NCI-H2196 treated with DMSO at 0.1 percent for 48 hours (cell line): ENCODE measurements around the gene DNASE1L2.
"Not testable (repeated sequence)": the region's sequence is repeated elsewhere in the genome, so short reads cannot be mapped to it uniquely, and the experiment has no call there.

ENCODE experiments used
- DNase-seq: peaks from one replicate; lab custom pipeline; 2025; ENCODE audit not compliant: unreplicated experiment; lab: John Stamatoyannopoulos, UW

Gene DNASE1L2

DNA sequence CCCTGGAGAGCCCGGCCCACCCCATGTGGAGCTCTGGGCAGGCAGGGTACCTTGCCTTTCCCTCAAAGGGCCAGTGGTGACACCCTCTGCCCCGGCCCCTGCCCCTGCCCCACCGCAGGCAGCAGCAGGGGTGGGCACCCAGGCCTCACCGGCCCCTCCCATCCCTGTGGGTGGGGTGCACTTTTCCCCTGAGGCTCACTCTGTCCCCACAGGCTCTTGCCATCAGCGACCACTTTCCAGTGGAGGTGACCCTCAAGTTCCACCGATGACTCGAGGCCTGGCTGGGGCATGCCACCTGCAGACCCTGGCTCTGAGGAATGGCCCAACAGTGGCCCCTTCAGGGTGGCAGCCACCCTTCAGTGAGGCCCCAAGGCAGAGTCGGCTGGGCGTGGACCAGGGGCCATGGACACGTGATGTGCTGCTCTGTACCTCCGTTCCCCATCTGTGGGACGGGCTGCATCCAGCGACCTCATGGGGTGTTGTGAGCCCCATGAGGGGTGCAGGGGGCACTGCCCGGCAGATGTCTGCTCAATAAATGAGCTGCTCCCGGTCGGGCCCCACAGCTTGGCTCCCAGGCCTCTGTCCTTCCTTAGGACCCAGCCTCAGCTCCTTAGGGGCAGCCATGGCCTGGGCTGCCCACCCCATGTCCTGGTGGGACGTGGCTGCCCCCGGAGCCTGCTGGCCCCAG, 2.0 kb downstream of the DNASE1L2 start:
- DNase-seq = no peak

DNA sequence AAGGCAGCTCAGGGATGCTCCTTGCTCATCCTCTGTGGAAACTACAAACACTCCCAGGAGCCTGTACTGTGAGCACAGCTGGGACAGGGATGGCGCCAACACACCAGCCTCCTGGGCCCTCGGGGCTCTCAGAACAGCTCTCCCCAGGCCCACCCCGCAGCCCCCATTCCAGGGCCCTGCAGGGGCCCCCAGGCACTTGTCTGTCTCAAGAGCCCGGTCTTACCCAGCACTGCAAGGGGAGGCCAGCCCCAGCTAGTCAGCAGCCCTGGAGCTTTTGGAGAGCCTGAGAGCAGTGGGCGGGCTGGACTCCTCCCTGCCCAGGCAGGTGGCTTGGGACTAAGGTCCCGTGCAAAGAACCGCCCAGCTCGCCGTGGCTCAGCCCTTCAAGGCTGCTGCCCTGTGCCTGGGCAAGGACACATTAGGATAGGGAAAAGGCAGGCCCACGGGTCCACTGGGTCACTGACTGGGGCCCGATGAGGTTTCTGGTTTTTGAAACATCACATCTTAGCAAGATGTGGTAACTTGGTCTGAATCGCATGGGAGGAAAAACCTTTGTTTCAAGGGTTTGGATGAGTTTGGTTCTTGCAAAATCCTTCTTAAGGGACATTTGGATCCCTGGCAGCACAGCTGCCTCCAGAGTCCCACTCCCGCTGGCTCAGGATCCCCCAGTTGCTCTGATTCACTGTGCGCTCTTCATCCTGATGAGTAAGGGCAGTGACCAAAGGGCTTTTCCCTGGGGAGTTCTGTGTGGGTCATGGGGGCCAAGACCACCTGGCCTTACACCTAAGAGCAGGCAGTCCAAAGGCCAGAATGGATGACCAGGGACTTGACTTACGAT, 2.8 kb downstream of the DNASE1L2 start:
- DNase-seq = no peak

DNA sequence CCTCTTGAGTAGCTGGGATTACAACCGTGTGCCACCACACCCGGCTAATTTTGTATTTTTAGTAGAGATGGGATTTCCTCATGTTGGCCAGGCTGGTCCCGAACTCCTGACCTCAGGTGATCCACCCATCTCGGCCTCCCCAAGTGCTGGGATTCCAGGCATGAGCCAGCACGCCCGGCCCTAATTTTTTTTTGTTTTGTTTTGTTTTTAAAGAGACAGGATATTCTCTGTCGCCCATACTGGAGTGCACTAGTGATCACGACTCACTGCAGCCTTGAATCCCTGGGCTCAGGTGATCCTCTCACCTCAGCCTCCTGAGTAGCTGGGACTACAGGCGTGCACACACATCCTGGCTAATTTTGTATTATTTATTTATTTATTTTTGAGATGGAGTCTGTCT, 4.1 kb downstream of the DNASE1L2 start:
- not testable (repeated sequence) for DNase-seq

- no peak for DNase-seq
Measured at GRCh38 chr16:2242598-2242997, 6.4 kb downstream of the DNASE1L2 start.

- no peak for DNase-seq
Measured at GRCh38 chr16:2243031-2243528, 6.8 kb downstream of the DNASE1L2 start.

GRCh38 chr16:2243781-2244180, 7.5 kb downstream of the DNASE1L2 start:
- no peak for DNase-seq

DNA sequence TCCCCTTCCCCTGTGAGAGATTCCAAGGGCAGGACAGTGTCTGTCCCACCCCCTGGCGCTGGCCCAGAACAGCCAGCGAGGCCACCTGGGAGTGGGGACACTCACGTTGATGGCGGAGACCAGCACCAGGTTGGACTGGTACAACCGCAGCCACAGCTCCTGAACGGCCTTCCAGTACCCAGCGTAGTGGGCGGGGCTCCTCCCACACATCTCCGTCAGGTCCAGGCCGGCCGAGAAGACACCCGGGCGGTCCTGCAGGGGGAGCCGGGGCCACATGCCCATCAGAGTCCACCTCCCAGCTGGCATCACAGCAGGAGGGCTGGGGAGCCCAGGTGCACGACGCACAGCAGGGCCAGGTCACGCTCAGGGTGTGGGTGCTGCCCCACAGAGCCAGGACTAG, 8.1 kb downstream of the DNASE1L2 start:
- no peak for DNase-seq

- no peak for DNase-seq
Measured at GRCh38 chr16:2244926-2245795, 8.9 kb downstream of the DNASE1L2 start.

DNA sequence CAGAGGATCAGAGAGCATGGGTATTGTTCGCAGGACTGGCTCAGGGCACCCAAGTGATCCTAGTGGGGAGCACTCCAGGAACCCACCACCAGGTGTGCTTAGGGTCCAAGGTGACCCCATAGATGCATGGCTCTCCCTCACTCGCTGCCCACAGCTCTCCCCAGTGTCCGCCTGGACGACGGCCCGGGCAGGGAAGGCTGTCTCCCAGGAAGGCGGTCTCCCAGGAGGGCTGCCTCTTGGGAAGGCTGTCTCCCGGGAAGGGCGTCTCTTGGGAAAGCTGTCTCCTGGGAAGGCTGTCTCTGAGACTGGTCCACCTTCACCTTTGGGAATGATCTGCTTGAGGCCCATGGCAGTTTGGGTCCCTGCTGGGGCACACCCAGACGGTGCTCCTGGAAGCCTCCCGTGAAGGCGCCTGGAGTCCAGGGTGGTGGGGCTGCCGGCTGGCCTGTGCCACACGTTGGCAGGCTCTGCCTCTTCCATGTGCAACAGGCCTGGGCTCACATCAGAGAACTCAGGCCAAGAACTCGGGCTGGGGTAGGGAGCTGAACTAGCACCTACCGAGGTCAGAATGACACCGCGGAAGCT, 10.1 kb downstream of the DNASE1L2 start:
- no peak for DNase-seq

GRCh38 chr16:2250652-2251295, 14.5 kb downstream of the DNASE1L2 start:
- no peak for DNase-seq

DNA sequence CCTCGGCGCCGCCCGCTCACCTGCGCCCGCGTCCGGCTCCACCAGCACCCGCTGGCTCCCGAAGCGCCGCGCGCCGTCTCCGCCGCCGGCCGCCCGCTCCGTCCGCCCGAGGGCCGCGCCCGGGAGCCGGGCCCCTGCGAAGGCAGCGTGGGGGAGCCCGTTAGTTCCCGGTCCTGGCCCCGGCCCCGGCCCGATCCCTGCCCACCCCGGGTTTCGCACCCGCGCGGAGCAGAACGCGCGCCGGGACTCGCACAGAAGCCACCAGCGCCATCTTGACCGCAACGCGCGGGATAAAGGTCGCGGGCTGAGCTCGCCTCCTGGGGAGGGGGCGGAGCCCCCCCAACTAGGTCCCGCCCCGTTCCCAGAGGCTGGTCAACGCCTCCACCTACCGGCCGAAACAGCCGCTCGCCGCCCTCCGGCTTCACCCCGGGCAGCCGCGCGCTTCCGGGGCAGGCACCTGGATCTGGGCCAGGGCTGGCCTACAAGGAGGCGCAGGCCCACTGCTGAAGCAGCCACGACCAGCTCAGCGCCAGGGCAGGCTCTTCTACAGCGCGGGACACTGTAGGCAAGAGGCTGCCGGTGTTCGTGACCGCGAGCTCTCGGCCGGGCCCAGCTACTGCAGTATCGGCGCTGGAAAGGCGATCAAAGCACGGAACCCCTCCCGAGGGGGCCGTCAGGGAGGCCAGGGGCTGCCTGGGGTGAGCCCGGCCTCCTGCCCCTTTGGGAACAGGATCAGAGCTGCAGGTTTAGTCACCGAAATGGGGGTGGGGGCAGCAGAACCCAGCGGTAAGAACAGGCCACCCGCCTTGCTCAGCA, 15.3 kb downstream of the DNASE1L2 start, which contains the start of gene ECI1:
ECI1 (minus strand) TSS at position 292 of the 816 bp plus-strand sequence; CDS start at position 271, 21 bp downstream.
- peak; percentile 92 for DNase-seq

DNA sequence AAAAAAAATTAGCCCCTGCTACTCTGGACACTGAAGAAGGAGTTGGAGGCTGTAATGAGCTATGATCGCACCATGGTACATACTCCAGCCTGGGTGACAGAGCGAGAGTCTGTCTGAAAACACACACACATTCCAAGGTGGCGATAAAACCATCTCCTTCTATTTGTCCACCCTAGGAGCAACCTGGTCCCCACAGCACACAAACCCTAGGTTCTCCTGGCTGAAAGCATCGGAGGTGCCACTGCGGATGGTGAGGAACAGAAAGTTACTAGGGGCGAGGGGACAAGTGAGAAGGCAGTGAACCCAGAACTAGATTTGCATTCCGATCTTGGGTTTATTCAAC, 16.5 kb downstream of the DNASE1L2 start:
- no peak for DNase-seq

DNA sequence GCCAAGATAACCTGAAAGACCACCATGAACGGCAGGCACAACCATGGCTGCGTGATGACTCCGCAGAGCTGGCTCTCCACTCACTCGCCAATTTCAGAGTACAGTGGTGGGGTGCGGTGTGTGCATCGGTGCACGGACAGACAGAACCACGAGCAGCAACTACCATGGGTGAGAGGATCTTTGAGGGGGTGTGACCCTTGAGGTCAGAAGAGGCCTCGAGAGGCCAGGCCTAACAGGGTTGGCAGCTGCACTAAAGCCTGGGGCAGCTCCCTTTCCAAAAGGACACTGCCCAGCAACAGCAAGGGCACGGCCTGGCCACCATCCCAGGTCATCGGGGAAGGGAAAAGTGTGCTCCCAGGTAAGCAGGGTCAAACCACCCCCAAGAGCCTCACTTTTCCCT, 17.0 kb downstream of the DNASE1L2 start:
- no peak for DNase-seq

DNA sequence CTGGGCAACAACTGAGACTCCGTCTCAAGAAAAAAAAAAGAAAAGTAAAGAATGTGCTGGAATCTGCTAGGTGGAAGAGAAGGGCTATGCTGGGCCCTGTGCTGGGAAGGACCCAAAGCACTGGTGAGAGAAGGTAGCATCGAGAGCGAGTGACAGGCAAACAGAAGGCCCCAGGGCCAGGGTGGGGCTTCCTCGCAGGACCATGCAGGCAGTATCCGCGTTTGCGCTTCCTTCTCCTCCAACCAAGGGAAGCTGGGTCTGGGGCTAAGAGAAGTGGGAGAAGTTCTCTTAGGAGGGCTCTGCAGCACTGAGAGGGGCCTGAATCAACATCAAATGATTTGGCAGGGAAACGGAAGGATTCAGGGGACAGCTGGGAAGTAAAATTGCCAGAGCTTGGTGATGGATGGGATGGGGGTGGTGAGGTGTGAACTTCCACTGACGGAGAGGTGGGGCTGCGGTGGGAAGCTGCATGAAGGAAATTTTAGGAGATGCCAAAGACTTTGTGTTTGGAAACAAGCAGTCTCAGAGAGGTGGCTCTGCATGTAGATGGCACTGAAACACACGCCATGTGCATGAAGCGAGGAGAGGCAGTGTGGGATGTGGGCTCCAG, 20.4 kb downstream of the DNASE1L2 start:
- no peak for DNase-seq

DNA sequence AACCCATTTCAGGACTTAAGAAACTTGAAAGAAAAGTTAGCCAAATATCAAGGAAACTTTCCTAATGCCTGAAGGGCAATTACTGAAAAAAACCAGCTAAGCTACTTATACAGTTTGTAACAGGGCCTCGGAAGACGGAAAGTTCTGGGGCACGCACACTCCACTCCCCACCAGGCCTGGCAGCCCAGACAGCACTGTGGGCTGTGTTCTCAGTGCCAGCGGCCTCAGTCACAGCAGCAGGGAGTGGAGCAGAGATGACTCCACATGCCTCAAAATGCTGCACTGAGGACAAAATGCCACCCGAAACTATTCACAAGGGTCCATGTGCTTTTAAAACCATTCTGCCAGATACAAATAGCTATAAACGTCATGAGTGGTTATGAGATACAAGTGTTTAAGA, 21.5 kb downstream of the DNASE1L2 start:
- DNase-seq = no peak

DNA sequence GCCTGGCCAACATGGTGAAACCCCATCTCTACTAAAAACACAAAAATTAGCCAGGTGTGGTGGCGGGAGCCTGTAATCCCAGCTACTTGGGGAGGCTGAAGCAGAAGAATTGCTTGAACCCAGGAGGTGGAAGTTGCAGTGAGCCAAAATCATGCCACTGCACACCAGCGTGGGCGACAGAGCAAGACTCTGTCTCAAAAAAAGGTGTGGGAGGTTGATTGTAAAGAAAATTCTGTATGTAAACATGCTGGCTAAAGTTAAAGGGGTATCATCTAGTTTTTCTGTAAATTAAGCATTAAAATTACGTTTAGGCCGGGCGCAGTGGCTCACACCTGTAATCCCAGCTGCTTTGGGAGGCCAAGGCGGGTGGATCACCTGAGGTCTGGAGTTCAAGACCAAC, 22.3 kb downstream of the DNASE1L2 start:
- DNase-seq = not testable (repeated sequence)

GRCh38 chr16:2260250-2260649, 24.0 kb downstream of the DNASE1L2 start:
- no peak for DNase-seq

DNA sequence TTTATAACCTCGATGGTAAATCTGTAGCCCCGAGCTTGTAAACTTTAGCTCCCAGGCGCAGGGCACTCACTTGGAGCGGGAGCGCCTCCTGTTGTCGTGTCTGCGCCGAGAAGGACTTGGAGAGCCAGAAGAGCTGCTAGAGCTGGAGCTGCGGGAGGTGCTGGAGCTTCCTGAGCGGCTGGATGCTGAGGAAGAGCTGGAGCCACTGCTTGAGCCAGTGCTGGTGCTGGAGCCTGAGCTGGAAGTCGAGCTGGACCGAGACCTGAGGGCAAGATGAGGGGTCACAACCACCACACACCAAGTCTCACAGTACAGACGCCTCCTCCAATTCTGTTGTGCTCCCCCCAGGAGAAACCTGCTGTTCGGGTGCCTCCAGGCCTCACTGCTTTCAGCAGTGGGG, 26.8 kb downstream of the DNASE1L2 start:
- not testable (repeated sequence) for DNase-seq

GRCh38 chr16:2266887-2267286, 30.6 kb downstream of the DNASE1L2 start:
- not testable (repeated sequence) for DNase-seq
